Astrocyte (in vitro differentiated cells and primary cell): ENCODE results near the gene FOXJ1. TPM values are rescaled to one million over a fixed set of nuclear protein-coding genes. Genes with fewer than 3 reads are reported as not detected.
A peak's percentile ranks its signal among the peaks of the same experiment; 100 is the strongest.

Experiments
- DNase-seq: peaks from one replicate; pipeline ENCODE4 v3.0.0-alpha.2; 2010; ENCODE audit warnings: low read depth
- FAIRE-seq: peaks from 2 replicates; lab custom pipeline; 2011; peaks lifted over from hg19 to GRCh38; lab: Jason Lieb, UNC
- H2AFZ ChIP-seq: 2 replicates; pipeline ENCODE4 v1.6.0; 2012; ENCODE audit warnings: low read depth, low read length, inconsistent platforms
- H3K27ac ChIP-seq: 2 replicates; pipeline ENCODE4 v1.5.1; 2011; ENCODE audit warnings: low read depth, low read length, inconsistent platforms
- H3K27me3 ChIP-seq: 2 replicates; pipeline ENCODE4 v1.6.0; 2011; ENCODE audit warnings: low read length, inconsistent platforms; ENCODE audit not compliant: insufficient read depth
- H3K36me3 ChIP-seq: 2 replicates; pipeline ENCODE4 v1.5.1; 2011; ENCODE audit warnings: low read length, inconsistent platforms; ENCODE audit not compliant: insufficient read depth
- H3K4me1 ChIP-seq: 2 replicates; pipeline ENCODE4 v1.5.1; 2011; ENCODE audit warnings: low read length, inconsistent platforms; ENCODE audit not compliant: insufficient read depth
- H3K4me2 ChIP-seq: 2 replicates; pipeline ENCODE4 v1.6.0; 2012; ENCODE audit warnings: low read length, inconsistent platforms
- H3K4me3 ChIP-seq: 2 replicates; pipeline ENCODE4 v1.5.1; 2011; ENCODE audit warnings: low read depth, mild to moderate bottlenecking, low read length, inconsistent platforms; ENCODE audit not compliant: insufficient read depth
- H3K79me2 ChIP-seq: 2 replicates; pipeline ENCODE4 v1.6.0; 2012; ENCODE audit warnings: mild to moderate bottlenecking, low read length, inconsistent platforms; ENCODE audit not compliant: insufficient read depth
- H3K9ac ChIP-seq: 2 replicates; pipeline ENCODE4 v1.6.0; 2012; ENCODE audit warnings: mild to moderate bottlenecking, low read length, inconsistent platforms
- H3K9me3 ChIP-seq: 2 replicates; pipeline ENCODE4 v1.5.1; 2012; ENCODE audit warnings: low read depth, mild to moderate bottlenecking, low read length, inconsistent platforms; ENCODE audit not compliant: insufficient read depth
- H4K20me1 ChIP-seq: 2 replicates; pipeline ENCODE4 v1.6.0; 2012; ENCODE audit warnings: low read length, inconsistent platforms; ENCODE audit not compliant: insufficient read depth
- H3K27ac Mint-ChIP-seq: one replicate; pipeline ENCODE4 v1.8.0; 2021; ENCODE audit warnings: mild to moderate bottlenecking, mixed read lengths; ENCODE audit not compliant: unreplicated experiment
- H3K27me3 Mint-ChIP-seq: one replicate; pipeline ENCODE4 v1.8.0; 2021; ENCODE audit warnings: low read depth, mixed read lengths; ENCODE audit not compliant: unreplicated experiment
- H3K36me3 Mint-ChIP-seq: one replicate; pipeline ENCODE4 v1.8.0; 2021; ENCODE audit warnings: low read depth, mixed read lengths; ENCODE audit not compliant: unreplicated experiment
- H3K4me1 Mint-ChIP-seq: one replicate; pipeline ENCODE4 v1.8.0; 2021; ENCODE audit warnings: low read depth, mixed read lengths; ENCODE audit not compliant: unreplicated experiment
- H3K4me3 Mint-ChIP-seq: one replicate; pipeline ENCODE4 v1.8.0; 2021; ENCODE audit warnings: mild to moderate bottlenecking, moderate library complexity, mixed read lengths; ENCODE audit not compliant: unreplicated experiment
- H3K9me3 Mint-ChIP-seq: one replicate; pipeline ENCODE4 v1.8.0; 2021; ENCODE audit warnings: mild to moderate bottlenecking, mixed read lengths; ENCODE audit not compliant: unreplicated experiment
- EZH2 ChIP-seq: IDR thresholded peaks from 2 replicates; pipeline ENCODE4 v1.6.1; 2012; ENCODE audit warnings: mild to moderate bottlenecking, low read length, inconsistent platforms; ENCODE audit not compliant: insufficient read depth
- total RNA-seq: library from RNA; stranded (reverse); gene quantifications from 2 replicates; pipeline ENCODE4 v1.2.1, GENCODE V29; 2021
- TF ChIP-seq, protein P1 (sequence below): IDR thresholded peaks from 2 replicates; pipeline ENCODE4 v1.5.1; 2011; ENCODE audit warnings: low read depth, mild to moderate bottlenecking, inconsistent platforms, low read length, moderate library complexity; ENCODE audit not compliant: insufficient read depth

The FOXJ1 gene
- total RNA-seq, 1 donor from 2014 or later = 0.48 TPM

DNA sequence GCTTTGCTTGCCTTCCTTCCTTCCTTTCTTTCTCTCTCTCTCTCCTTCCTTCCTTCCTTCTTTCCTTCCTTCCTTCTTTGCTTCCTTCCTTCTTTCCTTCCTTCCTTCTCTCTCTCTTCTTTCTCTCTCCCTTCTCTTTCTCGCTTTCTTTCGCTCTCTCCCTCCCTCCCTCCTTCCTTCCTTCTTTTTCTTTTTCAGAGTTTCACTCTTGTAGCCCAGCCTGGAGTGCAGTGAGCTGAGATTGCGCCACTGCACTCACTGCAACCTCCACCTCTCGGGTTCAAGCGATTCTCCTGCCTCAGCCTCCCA lies 17.9 kb downstream of the FOXJ1 start:
- Histone ChIP-seq H3K27me3 (no peaks in the 10 kb centered on the region), H4K20me1 (no peaks in the 10 kb centered on the region), H3K9ac (no peak overlapping the region), H3K36me3 (no peaks in the 10 kb centered on the region), H3K79me2 (no peaks in the 10 kb centered on the region), H3K4me1 (peaks cover 4% of the 10 kb centered on the region), H3K4me3 (no peak overlapping the region), H3K27ac (no peak overlapping the region), H3K9me3 (no peaks in the 10 kb centered on the region), H3K4me2 (no peak overlapping the region), H2AFZ (no peak overlapping the region)
- H3K4me3 Mint-ChIP-seq = no peak overlapping the region
- no peak overlapping the region for H3K27ac Mint-ChIP-seq
- TF ChIP-seq, protein P1, sequence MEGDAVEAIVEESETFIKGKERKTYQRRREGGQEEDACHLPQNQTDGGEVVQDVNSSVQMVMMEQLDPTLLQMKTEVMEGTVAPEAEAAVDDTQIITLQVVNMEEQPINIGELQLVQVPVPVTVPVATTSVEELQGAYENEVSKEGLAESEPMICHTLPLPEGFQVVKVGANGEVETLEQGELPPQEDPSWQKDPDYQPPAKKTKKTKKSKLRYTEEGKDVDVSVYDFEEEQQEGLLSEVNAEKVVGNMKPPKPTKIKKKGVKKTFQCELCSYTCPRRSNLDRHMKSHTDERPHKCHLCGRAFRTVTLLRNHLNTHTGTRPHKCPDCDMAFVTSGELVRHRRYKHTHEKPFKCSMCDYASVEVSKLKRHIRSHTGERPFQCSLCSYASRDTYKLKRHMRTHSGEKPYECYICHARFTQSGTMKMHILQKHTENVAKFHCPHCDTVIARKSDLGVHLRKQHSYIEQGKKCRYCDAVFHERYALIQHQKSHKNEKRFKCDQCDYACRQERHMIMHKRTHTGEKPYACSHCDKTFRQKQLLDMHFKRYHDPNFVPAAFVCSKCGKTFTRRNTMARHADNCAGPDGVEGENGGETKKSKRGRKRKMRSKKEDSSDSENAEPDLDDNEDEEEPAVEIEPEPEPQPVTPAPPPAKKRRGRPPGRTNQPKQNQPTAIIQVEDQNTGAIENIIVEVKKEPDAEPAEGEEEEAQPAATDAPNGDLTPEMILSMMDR = no peak
- no peak for TF ChIP-seq EZH2
- H3K27me3 Mint-ChIP-seq = peaks cover 41% of the 10 kb centered on the region
- H3K9me3 Mint-ChIP-seq = no peaks in the 10 kb centered on the region
- no peak for FAIRE-seq
- H3K4me1 Mint-ChIP-seq = no peaks in the 10 kb centered on the region
- no peak for DNase-seq
- H3K36me3 Mint-ChIP-seq = no peaks in the 10 kb centered on the region

DNA sequence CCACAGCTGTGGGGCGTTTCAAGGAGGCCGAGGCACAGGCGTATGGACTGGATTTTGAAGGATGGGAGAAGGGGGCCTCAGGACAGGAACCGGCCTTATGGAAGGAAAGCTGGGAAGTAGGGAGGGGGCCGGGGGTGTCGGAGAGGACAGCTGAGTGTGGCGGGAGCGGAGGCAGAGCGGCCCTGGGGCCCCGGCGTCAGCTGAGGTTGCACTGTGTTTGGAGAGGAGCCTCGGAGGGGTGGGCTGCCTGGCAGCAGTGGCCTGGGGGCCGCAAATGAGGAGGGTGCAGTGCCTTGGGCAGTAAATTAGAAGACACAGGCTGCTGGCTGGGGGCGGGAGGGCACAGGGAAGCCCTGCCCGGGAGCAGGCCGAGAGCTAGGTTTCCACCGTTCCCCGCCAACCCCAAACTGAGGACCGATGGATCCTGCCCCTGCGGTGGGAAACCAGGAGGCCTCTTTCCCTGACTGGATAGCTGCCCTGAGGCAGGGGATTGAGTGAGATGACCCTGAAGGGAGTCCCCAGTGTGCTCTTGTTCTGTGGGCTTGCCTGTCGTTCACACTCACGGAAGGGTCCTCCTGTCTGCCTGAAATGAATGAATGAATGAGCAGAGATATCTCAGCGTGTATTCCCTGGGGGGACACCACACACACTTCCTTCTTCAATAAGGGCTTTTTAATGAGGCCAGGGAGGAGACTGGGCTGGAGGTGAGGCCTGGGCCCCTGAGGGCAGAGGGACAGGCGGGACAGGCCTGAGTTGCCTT lies 18.4 kb downstream of the FOXJ1 start:
- H3K79me2 ChIP-seq = no peaks in the 10 kb centered on the region
- Mint-ChIP-seq H3K27ac (no peak overlapping the region), H3K4me3 (no peak overlapping the region), H3K4me1 (no peaks in the 10 kb centered on the region), H3K36me3 (no peaks in the 10 kb centered on the region), H3K9me3 (no peaks in the 10 kb centered on the region), H3K27me3 (peaks cover 41% of the 10 kb centered on the region)
- H3K4me1 ChIP-seq = peaks cover 4% of the 10 kb centered on the region
- FAIRE-seq (no peak), DNase-seq (no peak)
- peak overlapping the region; percentile 55 for H2AFZ ChIP-seq
- H3K36me3 ChIP-seq = no peaks in the 10 kb centered on the region
- H3K9ac ChIP-seq = no peak overlapping the region
- TF ChIP-seq, protein P1 = no peak
- no peak for TF ChIP-seq EZH2
- H3K4me2 ChIP-seq = no peak overlapping the region
- no peaks in the 10 kb centered on the region for H3K27me3 ChIP-seq
- no peak overlapping the region for H3K27ac ChIP-seq
- H4K20me1 ChIP-seq = no peaks in the 10 kb centered on the region
- no peak overlapping the region for H3K4me3 ChIP-seq
- no peaks in the 10 kb centered on the region for H3K9me3 ChIP-seq

DNA sequence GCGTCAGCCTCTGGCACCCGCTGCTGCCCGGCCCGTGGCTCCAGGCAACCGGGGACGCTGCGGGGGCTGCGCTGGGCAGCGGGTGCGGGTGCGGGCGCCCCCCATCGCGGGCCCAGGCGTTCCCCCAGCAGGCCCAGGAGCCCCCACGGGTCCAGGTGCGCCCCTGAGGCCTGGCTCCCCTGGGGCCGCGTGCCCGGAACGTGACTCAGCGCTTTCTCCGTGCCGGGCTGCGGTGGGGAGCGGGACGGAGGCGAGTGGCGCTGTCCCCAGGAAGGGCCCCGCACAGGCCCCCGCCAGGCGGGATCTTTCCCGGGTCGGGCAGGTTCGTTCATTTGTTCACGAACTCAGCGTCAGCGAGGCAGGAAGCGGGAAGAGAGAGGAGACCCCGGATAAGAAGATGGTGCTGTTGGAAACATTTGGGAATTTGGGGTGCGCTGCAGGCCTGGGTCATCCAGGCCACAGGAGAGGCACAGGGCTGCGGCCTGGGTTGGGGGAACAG lies 19.1 kb downstream of the FOXJ1 start:
- DNase-seq (no peak), FAIRE-seq (no peak)
- peak overlapping the region; percentile 81 for H3K4me2 ChIP-seq
- H3K4me3 ChIP-seq = no peak overlapping the region
- no peaks in the 10 kb centered on the region for H3K36me3 ChIP-seq
- Mint-ChIP-seq H3K4me1 (no peaks in the 10 kb centered on the region), H3K27ac (no peak overlapping the region), H3K27me3 (peaks cover 37% of the 10 kb centered on the region), H3K9me3 (no peaks in the 10 kb centered on the region), H3K36me3 (no peaks in the 10 kb centered on the region), H3K4me3 (no peak overlapping the region)
- peak overlapping the region; percentile 55 for H2AFZ ChIP-seq
- H3K9me3 ChIP-seq = no peaks in the 10 kb centered on the region
- H3K27me3 ChIP-seq = no peaks in the 10 kb centered on the region
- peak overlapping the region; percentile 61 for H3K9ac ChIP-seq
- peaks cover 4% of the 10 kb centered on the region for H3K4me1 ChIP-seq
- no peak overlapping the region for H3K27ac ChIP-seq
- no peaks in the 10 kb centered on the region for H4K20me1 ChIP-seq
- no peaks in the 10 kb centered on the region for H3K79me2 ChIP-seq
- no peak for TF ChIP-seq EZH2
- TF ChIP-seq, protein P1 = no peak
